CD4-positive, alpha-beta T cell treated with Interleukin-15 for 4 hours (primary cell): ENCODE results near the gene UTF1.

Source experiments
- DNase-seq: peaks from one replicate; pipeline ENCODE4 v3.0.0-alpha.2; 2020; ENCODE audit warnings: low spot score

UTF1 gene

GRCh38 chr10:133278577-133279265, 48.7 kb downstream of the UTF1 start:
- peak; percentile 75 for DNase-seq

- DNase-seq, result no peak
Observed at GRCh38 chr10:133279326-133280226, 49.6 kb downstream of the UTF1 start.

GRCh38 chr10:133280391-133281059, 50.5 kb downstream of the UTF1 start:
- no peak for DNase-seq

GRCh38 chr10:133281084-133281483, 51.1 kb downstream of the UTF1 start:
- no peak for DNase-seq
